ENCODE results near the gene SPTBN4. TPM values are rescaled to one million over a fixed set of nuclear protein-coding genes. Genes with fewer than 3 reads are reported as not detected.

Gene SPTBN4
- total RNA-seq, 4 donors from 2014 or later, result 4.7 to 9.4 (median 5.9) TPM

DNA sequence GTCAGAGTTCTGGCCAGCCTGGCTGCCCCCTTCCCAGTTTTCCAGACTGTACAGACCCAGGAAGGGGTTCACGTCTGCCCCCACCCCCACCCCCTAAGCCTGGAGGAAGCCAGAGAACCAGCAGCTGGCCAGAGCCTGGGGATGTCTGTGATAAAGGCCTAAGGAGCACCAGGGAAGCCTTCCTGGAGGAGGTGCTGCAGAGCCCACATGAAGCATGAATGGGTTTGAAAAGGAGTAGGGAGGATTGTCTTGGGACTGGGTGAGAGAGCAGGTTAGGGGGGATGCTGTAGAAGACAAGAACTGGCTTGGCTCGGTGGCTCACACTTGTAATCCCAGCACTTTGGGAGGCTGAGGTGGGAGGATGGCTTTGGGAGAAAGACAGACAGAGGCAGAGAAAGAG, 115.7 kb downstream of the SPTBN4 start:
- Histone ChIP-seq H3K36me3 (peaks cover 0 to 77% of the 10 kb centered on the region in 2 donors), H3K4me3 (no peak overlapping the region), H3K27me3 (no peaks in the 10 kb centered on the region), H3K4me1 (peaks cover 0 to 13% (median 2%) of the 10 kb centered on the region in 3 donors), H3K27ac (no peak overlapping the region), H3K9me3 (no peaks in the 10 kb centered on the region)
- 80 to 83% methylated on average over 1 of the region's 2 CpGs for WGBS, 2 donors (ENCODE audit: low coverage in 1 of 2)
- ATAC-seq, result no peak
- TF ChIP-seq POLR2AphosphoS5 (IDR thresholded peaks at IDR 0.05) (no peak), POLR2A (IDR thresholded peaks at IDR 0.05) (no peak), EP300 (IDR thresholded peaks at IDR 0.05) (no peak)
- TF ChIP-seq, protein P1, sequence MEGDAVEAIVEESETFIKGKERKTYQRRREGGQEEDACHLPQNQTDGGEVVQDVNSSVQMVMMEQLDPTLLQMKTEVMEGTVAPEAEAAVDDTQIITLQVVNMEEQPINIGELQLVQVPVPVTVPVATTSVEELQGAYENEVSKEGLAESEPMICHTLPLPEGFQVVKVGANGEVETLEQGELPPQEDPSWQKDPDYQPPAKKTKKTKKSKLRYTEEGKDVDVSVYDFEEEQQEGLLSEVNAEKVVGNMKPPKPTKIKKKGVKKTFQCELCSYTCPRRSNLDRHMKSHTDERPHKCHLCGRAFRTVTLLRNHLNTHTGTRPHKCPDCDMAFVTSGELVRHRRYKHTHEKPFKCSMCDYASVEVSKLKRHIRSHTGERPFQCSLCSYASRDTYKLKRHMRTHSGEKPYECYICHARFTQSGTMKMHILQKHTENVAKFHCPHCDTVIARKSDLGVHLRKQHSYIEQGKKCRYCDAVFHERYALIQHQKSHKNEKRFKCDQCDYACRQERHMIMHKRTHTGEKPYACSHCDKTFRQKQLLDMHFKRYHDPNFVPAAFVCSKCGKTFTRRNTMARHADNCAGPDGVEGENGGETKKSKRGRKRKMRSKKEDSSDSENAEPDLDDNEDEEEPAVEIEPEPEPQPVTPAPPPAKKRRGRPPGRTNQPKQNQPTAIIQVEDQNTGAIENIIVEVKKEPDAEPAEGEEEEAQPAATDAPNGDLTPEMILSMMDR (IDR thresholded peaks at IDR 0.05), result no peak

GRCh38 chr19:40583283-40583682, 116.5 kb downstream of the SPTBN4 start:
- Histone ChIP-seq H3K36me3 (peaks cover 0 to 85% of the 10 kb centered on the region in 2 donors), H3K4me1 (peaks cover 0 to 5% (median 0%) of the 10 kb centered on the region in 3 donors), H3K9me3 (no peaks in the 10 kb centered on the region), H3K4me3 (no peak overlapping the region), H3K27ac (no peak overlapping the region), H3K27me3 (no peaks in the 10 kb centered on the region)
- TF ChIP-seq, protein P1 (IDR thresholded peaks at IDR 0.05), result no peak
- no peak for TF ChIP-seq EP300 (IDR thresholded peaks at IDR 0.05)
- no peak for TF ChIP-seq POLR2AphosphoS5 (IDR thresholded peaks at IDR 0.05)
- TF ChIP-seq POLR2A (IDR thresholded peaks at IDR 0.05), result no peak
- WGBS, 2 donors (ENCODE audit: low coverage in 1 of 2), result 60 to 66% methylated on average over 1 to 5 of the region's 14 CpGs
- ATAC-seq, result no peak

GRCh38 chr19:40584007-40584406, 117.2 kb downstream of the SPTBN4 start:
- Histone ChIP-seq H3K27me3 (no peaks in the 10 kb centered on the region), H3K36me3 (peaks cover 0 to 92% of the 10 kb centered on the region in 2 donors), H3K9me3 (no peaks in the 10 kb centered on the region), H3K4me3 (no peak overlapping the region), H3K4me1 (no peaks in the 10 kb centered on the region), H3K27ac (no peak overlapping the region)
- no peak for ATAC-seq
- WGBS, 2 donors (ENCODE audit: low coverage in 1 of 2), result 87 to 100% methylated on average over 1 to 5 of the region's 5 CpGs
- no peak for TF ChIP-seq EP300 (IDR thresholded peaks at IDR 0.05)
- TF ChIP-seq POLR2AphosphoS5 (IDR thresholded peaks at IDR 0.05), result no peak
- no peak for TF ChIP-seq POLR2A (IDR thresholded peaks at IDR 0.05)
- TF ChIP-seq, protein P1 (IDR thresholded peaks at IDR 0.05), result no peak

DNA sequence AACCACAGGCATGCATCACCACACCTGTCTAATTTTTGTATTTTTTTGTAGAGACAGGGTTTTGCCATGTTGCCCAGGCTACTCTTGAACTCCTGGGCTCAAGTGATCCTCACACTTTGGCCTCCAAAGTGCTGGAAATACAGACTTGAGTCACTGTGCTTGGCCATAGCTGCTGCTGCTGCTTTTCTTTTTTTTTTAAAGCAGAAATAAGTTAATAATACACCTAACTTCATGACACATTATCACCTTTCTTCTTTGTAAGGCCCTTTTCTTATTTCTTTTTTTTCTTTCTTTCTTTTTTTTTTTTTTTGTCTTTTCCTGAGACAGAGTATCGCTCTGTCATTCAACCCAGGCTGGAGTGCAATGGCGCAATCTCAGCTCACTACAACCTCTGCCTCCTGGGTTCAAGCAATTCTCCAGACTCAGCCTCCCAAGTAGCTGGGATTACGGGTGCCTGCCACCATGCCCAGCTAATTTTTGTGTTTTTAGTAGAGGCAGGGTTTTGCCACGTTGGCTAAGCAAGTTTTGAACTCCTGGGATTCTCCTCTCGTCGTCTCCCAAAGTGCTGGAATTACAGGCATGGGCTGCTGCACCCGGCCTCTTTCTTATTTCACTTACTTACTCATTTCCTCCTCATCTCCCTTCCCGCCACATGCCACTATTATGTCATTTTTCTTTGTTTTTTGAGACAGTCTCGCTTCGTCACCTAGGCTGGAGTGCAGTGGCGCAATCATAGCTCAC, 118.6 kb downstream of the SPTBN4 start:
- no peak for ATAC-seq
- H3K9me3 ChIP-seq, result no peaks in the 10 kb centered on the region
- no peaks in the 10 kb centered on the region for H3K27me3 ChIP-seq
- 78 to 82% methylated on average over 3 to 10 of the region's 11 CpGs for WGBS, 2 donors (ENCODE audit: low coverage in 1 of 2)
- no peak overlapping the region for H3K27ac ChIP-seq
- TF ChIP-seq EP300 (IDR thresholded peaks at IDR 0.05), result no peak
- no peak for TF ChIP-seq POLR2A (IDR thresholded peaks at IDR 0.05)
- TF ChIP-seq, protein P1 (IDR thresholded peaks at IDR 0.05), result no peak
- no peak for TF ChIP-seq POLR2AphosphoS5 (IDR thresholded peaks at IDR 0.05)
- no peaks in the 10 kb centered on the region for H3K4me1 ChIP-seq
- H3K36me3 ChIP-seq, result peaks cover 0 to 86% of the 10 kb centered on the region in 2 donors
- H3K4me3 ChIP-seq, result no peak overlapping the region

DNA sequence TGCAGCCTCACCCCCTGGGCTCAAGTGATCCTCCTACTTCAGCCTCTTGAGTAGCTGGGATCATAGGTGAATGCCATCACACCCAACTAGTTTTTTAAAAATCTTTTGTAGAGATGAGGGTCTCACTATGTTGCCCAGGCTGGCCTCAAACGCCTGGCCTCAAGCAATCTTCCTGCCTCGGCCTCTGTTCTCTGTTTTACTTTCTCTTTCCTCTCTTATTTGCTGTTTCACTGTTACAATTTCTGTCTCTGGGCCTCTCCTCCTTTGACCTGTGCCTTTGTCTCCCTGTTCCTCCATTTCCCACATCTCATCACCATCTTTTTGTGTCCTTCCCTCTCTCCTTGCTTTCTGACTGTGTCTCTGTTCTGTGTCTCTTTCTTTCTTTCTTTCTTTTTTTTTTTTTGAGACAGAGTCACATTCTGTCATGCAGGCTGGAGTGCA, 119.2 kb downstream of the SPTBN4 start:
- WGBS, 2 donors (ENCODE audit: low coverage in 1 of 2), result 78 to 88% methylated on average over 2 of the region's 2 CpGs
- no peak for TF ChIP-seq POLR2A (IDR thresholded peaks at IDR 0.05)
- no peak for TF ChIP-seq POLR2AphosphoS5 (IDR thresholded peaks at IDR 0.05)
- TF ChIP-seq EP300 (IDR thresholded peaks at IDR 0.05), result no peak
- TF ChIP-seq, protein P1 (IDR thresholded peaks at IDR 0.05), result no peak

More for the DNA sequence above, 119.2 kb downstream of the SPTBN4 start:
- ATAC-seq, result no peak
- H3K27ac ChIP-seq, result no peak overlapping the region
- no peaks in the 10 kb centered on the region for H3K4me1 ChIP-seq
- no peaks in the 10 kb centered on the region for H3K9me3 ChIP-seq
- no peaks in the 10 kb centered on the region for H3K27me3 ChIP-seq
- no peak overlapping the region for H3K4me3 ChIP-seq
- peaks cover 0 to 84% of the 10 kb centered on the region in 2 donors for H3K36me3 ChIP-seq

All from gastroesophageal sphincter (tissue), 4 donors.